ENCODE measurements around the gene MACROD2. TPM values are rescaled to one million over a fixed set of nuclear protein-coding genes. Genes with fewer than 3 reads are reported as not detected.

Gene MACROD2
- total RNA-seq, 4 donors from 2014 or later: 4.0 to 14.1 (median 10.4) TPM

DNA sequence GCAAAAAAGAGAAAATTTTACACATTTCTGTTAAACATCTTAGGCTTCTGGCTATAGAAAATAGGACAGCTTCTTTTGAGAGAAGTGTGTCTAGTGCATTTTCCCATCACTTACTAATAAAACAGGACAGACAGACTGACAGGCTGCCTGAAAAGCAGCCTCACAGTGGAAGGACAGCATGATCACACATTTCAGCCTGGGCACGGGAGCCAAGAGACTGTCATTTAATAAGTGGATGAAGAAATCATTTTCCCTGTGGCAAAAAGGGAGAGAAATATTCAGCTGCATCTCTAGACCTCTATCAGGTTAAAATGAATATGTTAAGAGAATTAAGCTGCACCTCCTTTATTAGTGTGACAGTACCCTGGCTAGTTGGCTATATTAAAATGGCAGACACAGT, 1617.5 kb downstream of the MACROD2 start:
- 33 to 64% methylated on average over 1 of the region's 1 CpG for WGBS, 2 donors
- H3K27ac ChIP-seq: peak overlapping the region in 1 of 4 donors; percentile 6
- TF ChIP-seq POLR2A (IDR thresholded peaks at IDR 0.05): no peak
- no peak for TF ChIP-seq EP300 (IDR thresholded peaks at IDR 0.05)
- TF ChIP-seq, protein P1, sequence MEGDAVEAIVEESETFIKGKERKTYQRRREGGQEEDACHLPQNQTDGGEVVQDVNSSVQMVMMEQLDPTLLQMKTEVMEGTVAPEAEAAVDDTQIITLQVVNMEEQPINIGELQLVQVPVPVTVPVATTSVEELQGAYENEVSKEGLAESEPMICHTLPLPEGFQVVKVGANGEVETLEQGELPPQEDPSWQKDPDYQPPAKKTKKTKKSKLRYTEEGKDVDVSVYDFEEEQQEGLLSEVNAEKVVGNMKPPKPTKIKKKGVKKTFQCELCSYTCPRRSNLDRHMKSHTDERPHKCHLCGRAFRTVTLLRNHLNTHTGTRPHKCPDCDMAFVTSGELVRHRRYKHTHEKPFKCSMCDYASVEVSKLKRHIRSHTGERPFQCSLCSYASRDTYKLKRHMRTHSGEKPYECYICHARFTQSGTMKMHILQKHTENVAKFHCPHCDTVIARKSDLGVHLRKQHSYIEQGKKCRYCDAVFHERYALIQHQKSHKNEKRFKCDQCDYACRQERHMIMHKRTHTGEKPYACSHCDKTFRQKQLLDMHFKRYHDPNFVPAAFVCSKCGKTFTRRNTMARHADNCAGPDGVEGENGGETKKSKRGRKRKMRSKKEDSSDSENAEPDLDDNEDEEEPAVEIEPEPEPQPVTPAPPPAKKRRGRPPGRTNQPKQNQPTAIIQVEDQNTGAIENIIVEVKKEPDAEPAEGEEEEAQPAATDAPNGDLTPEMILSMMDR (IDR thresholded peaks at IDR 0.05): no peak
- no peaks in the 10 kb centered on the region for H3K27me3 ChIP-seq
- no peaks in the 10 kb centered on the region for H3K9me3 ChIP-seq
- peaks cover 0 to 26% (median 6%) of the 10 kb centered on the region in 4 donors for H3K4me1 ChIP-seq
- no peak for DNase-seq (ENCODE audit: low spot score in 2 of 2)
- no peak overlapping the region for H3K4me3 ChIP-seq
- H3K36me3 ChIP-seq: no peaks in the 10 kb centered on the region

DNA sequence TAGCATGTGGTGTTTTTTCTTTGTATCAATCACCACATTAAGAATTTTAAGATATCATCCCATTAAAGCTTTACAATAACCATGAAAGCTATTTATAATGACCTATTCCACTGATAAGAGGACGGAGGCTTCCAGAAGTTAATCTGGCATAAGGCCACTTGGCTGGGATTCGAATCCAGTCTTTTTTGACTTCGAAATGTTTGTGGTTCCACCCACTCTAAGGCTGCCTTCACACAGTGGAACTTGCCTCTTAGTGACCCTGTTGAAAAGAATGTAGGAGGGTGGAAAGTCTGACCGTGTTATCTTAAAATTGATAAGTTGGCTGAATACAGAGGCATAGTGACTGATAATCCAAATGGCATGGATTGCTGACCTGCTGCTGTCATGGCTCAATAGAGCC, 1618.2 kb downstream of the MACROD2 start:
- TF ChIP-seq, protein P1 (IDR thresholded peaks at IDR 0.05): no peak
- no peak for TF ChIP-seq EP300 (IDR thresholded peaks at IDR 0.05)
- no peak for DNase-seq (ENCODE audit: low spot score in 2 of 2)
- Histone ChIP-seq H3K27ac (no peak overlapping the region), H3K9me3 (no peaks in the 10 kb centered on the region), H3K4me1 (peaks cover 0 to 26% (median 6%) of the 10 kb centered on the region in 4 donors), H3K36me3 (no peaks in the 10 kb centered on the region), H3K4me3 (no peak overlapping the region), H3K27me3 (no peaks in the 10 kb centered on the region)
- WGBS, 2 donors: 11 to 25% methylated on average over 4 of the region's 4 CpGs

DNA sequence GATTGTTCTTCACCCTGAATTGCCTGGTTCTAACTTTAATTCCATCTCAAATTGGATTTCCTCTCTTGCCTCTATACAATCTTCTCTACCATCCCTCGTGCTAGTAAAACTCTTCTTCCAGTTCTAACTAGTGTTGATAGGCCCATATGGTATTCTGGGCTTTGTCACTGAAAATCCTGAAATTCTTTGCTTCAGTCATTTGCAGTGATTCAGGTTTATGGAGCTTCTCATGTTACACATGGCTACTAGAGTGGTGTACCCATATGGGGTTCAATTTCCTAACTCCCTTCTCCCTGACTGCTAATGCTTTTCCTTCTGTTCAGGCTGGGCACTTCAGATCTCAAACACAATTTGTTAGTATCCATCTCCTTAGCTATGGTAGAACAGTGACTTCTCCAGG, 1621.3 kb downstream of the MACROD2 start:
- no peaks in the 10 kb centered on the region for H3K36me3 ChIP-seq
- TF ChIP-seq EP300 (IDR thresholded peaks at IDR 0.05) (no peak), POLR2A (IDR thresholded peaks at IDR 0.05) (no peak)
- TF ChIP-seq, protein P1 (IDR thresholded peaks at IDR 0.05): no peak
- H3K27me3 ChIP-seq: no peaks in the 10 kb centered on the region
- no peak overlapping the region for H3K4me3 ChIP-seq
- WGBS, 2 donors: 85 to 100% methylated on average over 1 of the region's 1 CpG
- DNase-seq (ENCODE audit: low spot score in 2 of 2): no peak
- H3K4me1 ChIP-seq: peaks cover 0 to 26% (median 6%) of the 10 kb centered on the region in 4 donors
- H3K9me3 ChIP-seq: no peaks in the 10 kb centered on the region
- H3K27ac ChIP-seq: no peak overlapping the region

DNA sequence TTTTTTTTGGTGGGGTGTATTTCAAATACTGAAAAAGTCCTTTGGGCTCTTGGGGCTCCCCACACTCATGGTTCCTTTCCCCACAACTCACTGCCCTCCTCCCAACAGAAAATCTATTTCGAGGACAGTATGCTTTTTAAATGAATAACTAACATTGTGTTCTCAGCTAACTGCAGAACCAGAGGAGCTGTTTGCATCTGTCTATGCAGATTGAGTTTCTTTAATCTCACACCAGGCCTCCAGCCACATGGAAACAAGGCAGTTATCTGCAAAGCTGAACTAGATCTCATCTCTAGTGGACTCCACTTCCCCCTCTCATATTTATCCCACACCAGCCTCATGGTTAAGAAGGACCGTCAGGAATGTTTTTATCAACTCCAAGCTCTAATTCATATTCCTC, 1622.8 kb downstream of the MACROD2 start:
- 56 to 57% methylated on average over 2 of the region's 2 CpGs for WGBS, 2 donors
- H3K9me3 ChIP-seq: no peaks in the 10 kb centered on the region
- no peaks in the 10 kb centered on the region for H3K36me3 ChIP-seq
- no peak overlapping the region for H3K27ac ChIP-seq
- H3K4me3 ChIP-seq: no peak overlapping the region
- H3K4me1 ChIP-seq: peaks cover 0 to 20% (median 5%) of the 10 kb centered on the region in 4 donors
- H3K27me3 ChIP-seq: no peaks in the 10 kb centered on the region
- no peak for TF ChIP-seq EP300 (IDR thresholded peaks at IDR 0.05)
- TF ChIP-seq POLR2A (IDR thresholded peaks at IDR 0.05): no peak
- TF ChIP-seq, protein P1 (IDR thresholded peaks at IDR 0.05): no peak
- DNase-seq (ENCODE audit: low spot score in 2 of 2): no peak

DNA sequence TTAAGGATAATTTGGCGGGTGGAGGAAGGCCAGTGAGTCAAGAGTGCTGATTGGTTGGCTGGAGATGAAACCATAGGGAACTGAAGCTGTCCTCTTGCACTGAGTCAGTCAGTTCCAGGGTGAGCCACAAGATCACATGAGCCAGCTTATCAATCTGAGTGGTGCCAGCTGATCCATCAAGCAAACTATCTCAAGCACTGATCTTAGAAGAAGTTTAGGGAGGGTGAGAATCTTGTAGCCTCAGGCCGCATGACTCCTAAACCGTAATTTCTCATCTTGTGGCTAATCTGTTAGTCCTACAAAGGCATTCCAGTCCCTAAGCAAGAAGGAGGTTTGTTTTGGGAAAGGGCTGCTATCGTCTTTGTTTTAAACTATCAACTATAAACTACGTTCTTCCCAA, 1623.6 kb downstream of the MACROD2 start:
- H3K27ac ChIP-seq: no peak overlapping the region
- 92 to 95% methylated on average over 5 of the region's 5 CpGs for WGBS, 2 donors
- DNase-seq (ENCODE audit: low spot score in 2 of 2): no peak

More for the DNA sequence above, 1623.6 kb downstream of the MACROD2 start:
- TF ChIP-seq EP300 (IDR thresholded peaks at IDR 0.05) (no peak), POLR2A (IDR thresholded peaks at IDR 0.05) (no peak)
- TF ChIP-seq, protein P1 (IDR thresholded peaks at IDR 0.05): no peak
- Histone ChIP-seq H3K36me3 (no peaks in the 10 kb centered on the region), H3K27me3 (no peaks in the 10 kb centered on the region), H3K9me3 (no peaks in the 10 kb centered on the region), H3K4me1 (peaks cover 0 to 12% (median under 1%) of the 10 kb centered on the region in 4 donors), H3K4me3 (no peak overlapping the region)

Measured in tibial nerve (tissue), 4 donors.